ENCODE data around the gene SYCP2.

DNA sequence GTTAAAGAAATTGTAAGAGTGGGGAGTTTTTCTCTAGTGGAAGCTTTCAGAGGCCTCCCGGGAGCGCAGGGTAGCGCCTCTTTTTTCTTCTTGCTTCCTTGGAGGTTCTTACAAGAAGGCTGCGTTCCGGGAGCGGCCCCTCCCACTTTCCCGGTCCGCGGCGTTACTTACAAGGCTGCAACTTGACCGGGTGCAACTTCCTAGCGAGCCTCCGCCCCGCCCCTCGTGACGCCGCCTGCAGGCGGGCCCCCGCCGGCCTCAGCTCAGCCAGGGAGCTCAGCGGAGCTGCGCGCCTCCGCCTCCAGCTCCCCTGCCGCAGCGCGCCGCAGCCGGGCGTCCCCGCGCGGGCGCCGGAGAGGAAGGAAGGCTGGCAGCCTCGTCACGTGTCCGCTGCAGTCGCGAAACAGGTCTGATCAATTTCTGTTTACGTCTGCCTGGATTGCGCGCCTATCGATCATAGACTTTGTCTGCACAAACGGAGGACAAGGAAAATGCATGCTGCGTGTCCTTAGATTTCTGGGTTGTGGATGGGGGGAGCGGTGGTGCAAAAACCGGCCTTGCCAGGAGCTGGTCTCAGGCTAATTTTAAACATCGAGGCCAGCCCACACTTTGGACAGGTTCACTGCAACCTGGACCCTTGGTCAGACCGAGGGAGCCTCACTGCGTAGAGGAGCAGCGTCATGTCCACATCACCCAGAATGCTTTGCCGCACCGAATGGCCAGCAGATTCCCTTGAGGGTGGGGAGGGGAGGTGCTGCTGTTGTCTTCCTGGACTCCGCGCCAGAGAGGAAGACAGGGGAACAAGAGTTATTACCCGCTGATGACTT is 6.9 kb upstream of the SYCP2 start, which contains the start of the genes FAM217B and PPP1R3D:
- TF ChIP-seq, protein P1, sequence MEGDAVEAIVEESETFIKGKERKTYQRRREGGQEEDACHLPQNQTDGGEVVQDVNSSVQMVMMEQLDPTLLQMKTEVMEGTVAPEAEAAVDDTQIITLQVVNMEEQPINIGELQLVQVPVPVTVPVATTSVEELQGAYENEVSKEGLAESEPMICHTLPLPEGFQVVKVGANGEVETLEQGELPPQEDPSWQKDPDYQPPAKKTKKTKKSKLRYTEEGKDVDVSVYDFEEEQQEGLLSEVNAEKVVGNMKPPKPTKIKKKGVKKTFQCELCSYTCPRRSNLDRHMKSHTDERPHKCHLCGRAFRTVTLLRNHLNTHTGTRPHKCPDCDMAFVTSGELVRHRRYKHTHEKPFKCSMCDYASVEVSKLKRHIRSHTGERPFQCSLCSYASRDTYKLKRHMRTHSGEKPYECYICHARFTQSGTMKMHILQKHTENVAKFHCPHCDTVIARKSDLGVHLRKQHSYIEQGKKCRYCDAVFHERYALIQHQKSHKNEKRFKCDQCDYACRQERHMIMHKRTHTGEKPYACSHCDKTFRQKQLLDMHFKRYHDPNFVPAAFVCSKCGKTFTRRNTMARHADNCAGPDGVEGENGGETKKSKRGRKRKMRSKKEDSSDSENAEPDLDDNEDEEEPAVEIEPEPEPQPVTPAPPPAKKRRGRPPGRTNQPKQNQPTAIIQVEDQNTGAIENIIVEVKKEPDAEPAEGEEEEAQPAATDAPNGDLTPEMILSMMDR (IDR thresholded peaks at IDR 0.05; ENCODE audit: insufficient read depth, low read length, poor library complexity, severe bottlenecking): no peak
- no peak for TF ChIP-seq EZH2phosphoT487 (conservative IDR thresholded peaks at IDR 0.05; ENCODE audit: low read length)

All from SU-DHL-6 (cell line).